ENCODE results near the gene PRDM11.

PRDM11 gene

DNA sequence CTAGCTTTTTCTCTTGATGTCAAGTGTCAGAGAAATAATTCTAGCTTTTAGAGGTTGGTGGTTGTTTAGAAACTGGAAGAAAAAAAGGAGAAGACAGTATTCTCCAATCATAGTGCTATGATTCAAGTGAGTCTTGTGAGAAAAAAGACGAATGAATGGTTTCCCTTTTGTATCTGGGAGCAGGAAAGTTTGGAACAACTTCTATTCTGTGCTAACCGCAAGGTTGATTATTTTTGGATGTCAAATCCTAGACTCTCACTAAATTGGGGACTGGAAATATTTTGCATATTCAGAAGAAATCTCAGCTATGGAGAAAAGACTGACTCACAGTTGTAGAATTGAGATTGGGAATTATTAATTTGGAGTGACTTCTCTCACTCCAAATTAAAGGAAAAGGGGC lies 70.5 kb downstream of the PRDM11 start:
- no peaks in the 10 kb centered on the region for H3K27me3 ChIP-seq (ENCODE audit: low read depth, low read length)
- no peak overlapping the region for H3K4me3 ChIP-seq (ENCODE audit: low read depth in 1 of 2, low read length in 2 of 2)
- H3K4me1 ChIP-seq (ENCODE audit: control insufficient read depth in 1 of 2, insufficient read depth in 2 of 2, low read length in 2 of 2) = peaks cover 4 to 10% of the 10 kb centered on the region in 2 donors
- H3K27ac ChIP-seq (ENCODE audit: low read length) = no peak overlapping the region
- no peaks in the 10 kb centered on the region for H3K9me3 ChIP-seq (ENCODE audit: control insufficient read depth in 1 of 2, low read length in 2 of 2)
- peaks cover 14 to 30% of the 10 kb centered on the region in 2 donors for H3K36me3 ChIP-seq (ENCODE audit: control insufficient read depth in 1 of 2, insufficient read depth in 2 of 2, low read length in 2 of 2)

DNA sequence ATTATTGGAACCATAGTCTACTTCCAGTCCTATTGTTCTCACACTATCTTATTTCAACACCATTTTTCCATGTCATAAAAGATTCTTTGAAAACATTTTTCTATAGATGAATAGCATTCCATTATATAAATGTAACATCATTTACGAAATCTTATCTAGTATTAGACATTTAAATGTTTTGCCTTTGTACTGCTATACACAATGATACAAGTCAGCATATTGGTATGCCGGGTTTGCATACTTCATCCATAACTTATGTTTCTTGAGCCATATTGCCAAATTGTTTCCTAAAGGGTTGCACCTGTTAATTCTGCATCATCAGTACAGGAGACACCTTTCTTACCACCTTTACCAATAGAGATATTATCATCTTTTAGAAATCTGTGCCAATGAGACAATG lies 71.6 kb downstream of the PRDM11 start:
- peaks cover 14 to 26% of the 10 kb centered on the region in 2 donors for H3K36me3 ChIP-seq (ENCODE audit: control insufficient read depth in 1 of 2, insufficient read depth in 2 of 2, low read length in 2 of 2)
- H3K9me3 ChIP-seq (ENCODE audit: control insufficient read depth in 1 of 2, low read length in 2 of 2) = no peaks in the 10 kb centered on the region
- no peaks in the 10 kb centered on the region for H3K27me3 ChIP-seq (ENCODE audit: low read depth, low read length)
- H3K4me1 ChIP-seq (ENCODE audit: control insufficient read depth in 1 of 2, insufficient read depth in 2 of 2, low read length in 2 of 2) = peaks cover 4 to 8% of the 10 kb centered on the region in 2 donors
- no peak overlapping the region for H3K4me3 ChIP-seq (ENCODE audit: low read depth in 1 of 2, low read length in 2 of 2)
- no peak overlapping the region for H3K27ac ChIP-seq (ENCODE audit: low read length)

DNA sequence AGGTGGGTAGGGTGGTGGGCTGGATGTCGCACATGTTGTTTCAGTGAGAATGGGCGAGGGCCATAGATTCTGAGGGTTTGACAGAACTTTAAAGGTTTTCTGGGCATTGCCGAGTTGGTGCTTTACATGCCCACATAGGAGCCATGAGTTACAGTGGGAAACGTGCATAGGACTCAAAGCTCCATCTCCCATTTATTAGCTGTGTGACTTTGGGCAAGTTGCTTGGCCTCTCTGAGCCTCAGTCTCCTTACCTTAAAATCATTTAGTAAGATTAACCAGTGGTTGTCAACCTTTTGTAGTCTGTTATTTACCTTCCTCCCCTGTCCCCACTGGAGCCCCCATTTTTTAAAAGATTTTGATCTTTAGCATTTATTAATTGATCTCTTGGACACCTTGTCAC lies 72.3 kb downstream of the PRDM11 start:
- H3K36me3 ChIP-seq (ENCODE audit: control insufficient read depth in 1 of 2, insufficient read depth in 2 of 2, low read length in 2 of 2) = peaks cover 14 to 20% of the 10 kb centered on the region in 2 donors
- peaks cover 4 to 8% of the 10 kb centered on the region in 2 donors for H3K4me1 ChIP-seq (ENCODE audit: control insufficient read depth in 1 of 2, insufficient read depth in 2 of 2, low read length in 2 of 2)
- no peak overlapping the region for H3K27ac ChIP-seq (ENCODE audit: low read length)
- no peaks in the 10 kb centered on the region for H3K9me3 ChIP-seq (ENCODE audit: control insufficient read depth in 1 of 2, low read length in 2 of 2)
- no peak overlapping the region for H3K4me3 ChIP-seq (ENCODE audit: low read depth in 1 of 2, low read length in 2 of 2)
- H3K27me3 ChIP-seq (ENCODE audit: low read depth, low read length) = no peaks in the 10 kb centered on the region

DNA sequence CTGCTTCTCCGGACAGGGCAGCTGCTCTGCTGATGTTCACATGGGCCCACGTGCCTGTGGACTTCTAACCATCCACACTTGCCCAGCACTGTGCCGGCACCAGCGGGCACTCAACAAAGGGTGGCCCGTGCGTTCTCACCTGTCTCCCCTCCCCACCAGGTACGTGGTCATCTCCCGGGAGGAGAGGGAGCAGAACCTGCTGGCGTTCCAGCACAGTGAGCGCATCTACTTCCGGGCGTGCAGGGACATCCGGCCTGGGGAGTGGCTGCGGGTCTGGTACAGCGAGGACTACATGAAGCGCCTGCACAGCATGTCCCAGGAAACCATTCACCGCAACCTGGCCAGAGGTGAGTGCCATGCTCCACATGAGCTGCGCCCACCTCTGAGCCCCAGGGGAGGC lies 73.0 kb downstream of the PRDM11 start:
- no peaks in the 10 kb centered on the region for H3K9me3 ChIP-seq (ENCODE audit: control insufficient read depth in 1 of 2, low read length in 2 of 2)
- H3K27me3 ChIP-seq (ENCODE audit: low read depth, low read length) = no peaks in the 10 kb centered on the region
- peaks cover 4 to 7% of the 10 kb centered on the region in 2 donors for H3K4me1 ChIP-seq (ENCODE audit: control insufficient read depth in 1 of 2, insufficient read depth in 2 of 2, low read length in 2 of 2)
- peaks cover 14 to 23% of the 10 kb centered on the region in 2 donors for H3K36me3 ChIP-seq (ENCODE audit: control insufficient read depth in 1 of 2, insufficient read depth in 2 of 2, low read length in 2 of 2)
- no peak overlapping the region for H3K27ac ChIP-seq (ENCODE audit: low read length)
- H3K4me3 ChIP-seq (ENCODE audit: low read depth in 1 of 2, low read length in 2 of 2) = no peak overlapping the region

DNA sequence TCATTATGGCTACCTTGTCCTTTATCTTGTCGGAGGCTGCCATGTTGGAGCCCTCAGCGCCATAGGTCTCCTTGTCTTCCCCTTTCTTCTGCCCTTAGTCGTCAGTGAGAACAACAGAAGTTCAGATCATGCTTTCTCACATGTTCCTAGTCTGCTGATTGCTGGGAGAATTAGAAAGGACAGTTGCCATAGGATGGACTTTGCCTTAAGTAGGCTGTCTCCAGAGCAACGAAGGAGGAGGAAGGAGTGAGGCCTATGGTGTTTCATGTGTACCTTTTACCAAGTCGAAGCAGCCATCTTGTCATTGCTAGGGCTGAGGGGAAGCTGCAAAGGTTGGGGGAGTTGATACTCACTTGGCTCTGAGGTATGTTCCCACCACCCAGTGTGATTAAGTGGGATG lies 77.1 kb downstream of the PRDM11 start:
- Histone ChIP-seq H3K4me1 (ENCODE audit: control insufficient read depth in 1 of 2, insufficient read depth in 2 of 2, low read length in 2 of 2) (no peaks in the 10 kb centered on the region), H3K4me3 (ENCODE audit: low read depth in 1 of 2, low read length in 2 of 2) (no peak overlapping the region), H3K36me3 (ENCODE audit: control insufficient read depth in 1 of 2, insufficient read depth in 2 of 2, low read length in 2 of 2) (peaks cover 25 to 58% of the 10 kb centered on the region in 2 donors), H3K27ac (ENCODE audit: low read length) (no peak overlapping the region), H3K27me3 (ENCODE audit: low read depth, low read length) (no peaks in the 10 kb centered on the region), H3K9me3 (ENCODE audit: control insufficient read depth in 1 of 2, low read length in 2 of 2) (no peaks in the 10 kb centered on the region)

DNA sequence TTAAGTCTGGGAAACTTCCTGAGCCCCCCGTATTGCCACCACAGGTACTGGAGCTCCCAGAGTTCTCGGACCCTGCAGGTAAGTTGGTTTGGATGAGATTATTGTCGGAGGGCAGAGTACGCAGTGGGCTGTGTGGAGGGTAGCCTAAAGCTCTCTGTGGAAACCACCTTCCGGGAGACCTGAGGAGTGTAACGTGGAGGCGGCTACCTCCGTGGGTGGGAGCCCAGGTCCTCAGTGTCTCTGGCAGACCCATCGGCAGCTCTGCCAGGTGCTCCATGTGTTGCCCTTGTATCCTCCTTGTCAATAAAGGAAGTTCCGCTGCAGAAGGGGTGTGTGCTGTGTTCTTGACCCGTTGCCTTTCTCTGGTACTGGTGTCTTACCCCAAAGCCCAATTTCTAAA lies 78.3 kb downstream of the PRDM11 start:
- no peak overlapping the region for H3K4me3 ChIP-seq (ENCODE audit: low read depth in 1 of 2, low read length in 2 of 2)
- no peak overlapping the region for H3K27ac ChIP-seq (ENCODE audit: low read length)
- peaks cover 25 to 52% of the 10 kb centered on the region in 2 donors for H3K36me3 ChIP-seq (ENCODE audit: control insufficient read depth in 1 of 2, insufficient read depth in 2 of 2, low read length in 2 of 2)
- H3K27me3 ChIP-seq (ENCODE audit: low read depth, low read length) = no peaks in the 10 kb centered on the region
- H3K9me3 ChIP-seq (ENCODE audit: control insufficient read depth in 1 of 2, low read length in 2 of 2) = no peaks in the 10 kb centered on the region
- H3K4me1 ChIP-seq (ENCODE audit: control insufficient read depth in 1 of 2, insufficient read depth in 2 of 2, low read length in 2 of 2) = no peaks in the 10 kb centered on the region

DNA sequence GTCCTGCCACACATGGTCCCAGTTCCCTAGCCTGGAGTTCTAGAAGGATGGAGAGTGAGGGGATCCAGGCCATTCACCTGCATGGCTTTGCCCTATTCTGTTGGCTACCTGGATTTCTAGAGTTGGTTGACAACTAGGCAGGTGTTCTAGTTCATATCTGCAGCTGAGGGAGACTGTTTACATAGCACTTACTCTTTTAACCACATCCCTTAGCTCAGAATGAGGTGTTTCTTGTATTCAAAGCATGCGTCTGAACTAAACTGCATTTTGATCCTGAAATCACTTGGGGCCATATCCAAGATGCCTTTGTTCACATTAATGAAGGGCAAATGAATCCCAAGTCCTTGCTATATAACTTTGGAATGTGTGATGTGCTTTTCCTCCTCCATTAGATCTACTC lies 78.8 kb downstream of the PRDM11 start:
- Histone ChIP-seq H3K36me3 (ENCODE audit: control insufficient read depth in 1 of 2, insufficient read depth in 2 of 2, low read length in 2 of 2) (peaks cover 22 to 47% of the 10 kb centered on the region in 2 donors), H3K9me3 (ENCODE audit: control insufficient read depth in 1 of 2, low read length in 2 of 2) (no peaks in the 10 kb centered on the region), H3K4me1 (ENCODE audit: control insufficient read depth in 1 of 2, insufficient read depth in 2 of 2, low read length in 2 of 2) (no peaks in the 10 kb centered on the region)

DNA sequence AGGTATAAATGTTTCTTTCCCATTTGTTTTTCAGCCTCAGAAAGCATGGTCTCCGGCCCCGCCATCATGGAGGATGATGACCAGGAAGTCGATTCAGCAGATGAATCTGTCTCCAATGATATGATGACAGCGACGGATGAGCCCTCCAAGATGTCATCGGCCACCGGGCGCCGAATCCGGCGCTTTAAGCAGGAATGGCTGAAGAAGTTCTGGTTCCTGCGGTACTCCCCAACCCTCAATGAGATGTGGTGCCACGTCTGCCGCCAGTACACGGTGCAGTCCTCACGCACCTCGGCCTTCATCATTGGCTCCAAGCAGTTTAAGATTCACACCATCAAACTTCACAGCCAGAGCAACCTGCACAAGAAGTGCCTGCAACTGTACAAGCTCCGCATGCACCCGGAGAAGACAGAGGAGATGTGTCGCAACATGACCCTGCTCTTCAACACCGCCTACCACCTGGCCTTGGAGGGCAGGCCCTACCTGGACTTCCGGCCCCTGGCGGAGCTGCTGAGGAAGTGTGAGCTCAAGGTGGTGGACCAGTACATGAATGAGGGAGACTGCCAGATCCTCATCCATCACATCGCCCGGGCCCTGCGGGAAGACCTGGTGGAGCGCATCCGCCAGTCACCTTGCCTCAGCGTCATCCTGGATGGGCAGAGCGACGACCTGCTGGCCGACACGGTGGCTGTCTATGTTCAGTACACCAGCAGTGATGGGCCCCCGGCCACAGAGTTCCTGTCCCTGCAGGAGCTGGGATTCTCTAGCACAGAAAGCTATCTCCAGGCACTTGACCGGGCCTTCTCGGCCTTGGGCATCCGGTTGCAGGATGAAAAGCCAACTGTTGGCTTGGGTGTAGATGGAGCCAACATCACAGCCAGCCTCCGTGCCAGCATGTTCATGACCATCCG lies 79.8 kb downstream of the PRDM11 start:
- peaks cover 16 to 43% of the 10 kb centered on the region in 2 donors for H3K36me3 ChIP-seq (ENCODE audit: control insufficient read depth in 1 of 2, insufficient read depth in 2 of 2, low read length in 2 of 2)
- H3K27ac ChIP-seq (ENCODE audit: low read length) = no peak overlapping the region
- H3K4me3 ChIP-seq (ENCODE audit: low read depth in 1 of 2, low read length in 2 of 2) = no peak overlapping the region
- no peaks in the 10 kb centered on the region for H3K9me3 ChIP-seq (ENCODE audit: control insufficient read depth in 1 of 2, low read length in 2 of 2)
- H3K27me3 ChIP-seq (ENCODE audit: low read depth, low read length) = no peaks in the 10 kb centered on the region
- H3K4me1 ChIP-seq (ENCODE audit: control insufficient read depth in 1 of 2, insufficient read depth in 2 of 2, low read length in 2 of 2) = no peaks in the 10 kb centered on the region

More for the DNA sequence above, 78.8 kb downstream of the PRDM11 start:
- no peaks in the 10 kb centered on the region for H3K27me3 ChIP-seq (ENCODE audit: low read depth, low read length)
- no peak overlapping the region for H3K27ac ChIP-seq (ENCODE audit: low read length)
- no peak overlapping the region for H3K4me3 ChIP-seq (ENCODE audit: low read depth in 1 of 2, low read length in 2 of 2)

DNA sequence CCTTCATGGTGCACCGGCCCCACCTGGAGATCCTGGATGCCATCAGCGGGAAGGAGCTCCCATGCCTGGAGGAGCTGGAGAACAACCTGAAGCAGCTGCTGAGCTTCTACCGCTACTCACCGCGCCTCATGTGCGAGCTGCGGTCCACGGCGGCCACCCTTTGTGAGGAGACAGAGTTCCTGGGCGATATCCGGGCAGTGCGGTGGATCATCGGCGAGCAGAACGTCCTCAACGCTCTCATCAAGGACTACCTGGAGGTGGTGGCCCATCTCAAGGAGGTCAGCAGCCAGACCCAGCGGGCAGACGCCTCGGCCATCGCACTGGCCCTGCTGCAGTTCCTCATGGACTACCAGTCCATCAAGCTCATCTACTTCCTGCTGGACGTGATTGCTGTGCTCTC lies 80.5 kb downstream of the PRDM11 start:
- no peak overlapping the region for H3K27ac ChIP-seq (ENCODE audit: low read length)
- no peaks in the 10 kb centered on the region for H3K27me3 ChIP-seq (ENCODE audit: low read depth, low read length)
- H3K4me3 ChIP-seq (ENCODE audit: low read depth in 1 of 2, low read length in 2 of 2) = no peak overlapping the region
- H3K4me1 ChIP-seq (ENCODE audit: control insufficient read depth in 1 of 2, insufficient read depth in 2 of 2, low read length in 2 of 2) = no peaks in the 10 kb centered on the region
- H3K9me3 ChIP-seq (ENCODE audit: control insufficient read depth in 1 of 2, low read length in 2 of 2) = no peaks in the 10 kb centered on the region
- H3K36me3 ChIP-seq (ENCODE audit: control insufficient read depth in 1 of 2, insufficient read depth in 2 of 2, low read length in 2 of 2) = peaks cover 11 to 43% of the 10 kb centered on the region in 2 donors

DNA sequence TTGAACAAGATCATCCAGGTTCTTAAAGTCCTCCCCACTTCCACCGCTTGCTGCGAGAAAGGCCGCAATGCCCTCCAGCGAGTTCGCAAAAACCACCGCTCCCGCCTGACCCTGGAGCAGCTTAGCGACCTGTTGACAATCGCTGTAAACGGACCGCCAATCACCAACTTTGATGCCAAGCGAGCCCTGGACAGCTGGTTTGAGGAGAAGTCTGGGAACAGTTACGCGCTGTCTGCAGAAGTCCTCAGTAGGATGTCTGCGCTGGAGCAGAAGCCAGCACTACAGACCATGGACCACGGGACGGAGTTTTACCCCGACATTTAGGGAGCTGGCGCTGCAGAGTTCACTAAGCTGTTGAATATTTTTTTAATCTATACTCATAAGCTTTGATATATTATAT lies 81.4 kb downstream of the PRDM11 start:
- Histone ChIP-seq H3K9me3 (ENCODE audit: control insufficient read depth in 1 of 2, low read length in 2 of 2) (no peaks in the 10 kb centered on the region), H3K4me1 (ENCODE audit: control insufficient read depth in 1 of 2, insufficient read depth in 2 of 2, low read length in 2 of 2) (no peaks in the 10 kb centered on the region), H3K27me3 (ENCODE audit: low read depth, low read length) (no peaks in the 10 kb centered on the region), H3K36me3 (ENCODE audit: control insufficient read depth in 1 of 2, insufficient read depth in 2 of 2, low read length in 2 of 2) (peaks cover 11 to 38% of the 10 kb centered on the region in 2 donors), H3K4me3 (ENCODE audit: low read depth in 1 of 2, low read length in 2 of 2) (no peak overlapping the region), H3K27ac (ENCODE audit: low read length) (no peak overlapping the region)

DNA sequence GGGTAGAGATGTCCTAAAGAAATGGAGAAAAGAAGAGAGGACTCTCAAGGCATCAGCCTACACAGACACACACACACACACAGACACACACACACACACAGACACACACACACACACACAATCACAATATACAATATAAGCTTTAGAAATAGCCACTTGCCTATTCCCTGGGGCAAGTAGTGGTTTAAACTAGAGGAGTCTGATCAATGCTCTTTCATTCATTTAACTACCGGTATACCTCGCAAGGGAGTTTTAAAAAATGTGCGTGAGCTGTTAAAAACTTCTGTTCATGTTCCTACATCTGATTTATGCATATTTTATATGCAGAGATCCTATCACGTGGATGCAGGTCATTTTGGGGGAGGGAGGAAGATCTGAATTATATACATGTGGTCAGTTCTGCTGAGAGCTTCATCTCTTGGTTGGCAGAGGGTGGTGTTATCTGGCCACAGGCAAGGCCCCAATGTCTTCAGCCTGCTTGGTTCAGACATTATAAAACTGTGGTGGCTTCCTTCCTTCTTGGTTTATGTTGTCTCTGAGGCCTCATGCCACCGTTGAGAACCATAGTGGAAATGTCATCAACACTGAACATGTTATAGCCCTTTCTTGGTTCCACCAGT lies 83.1 kb downstream of the PRDM11 start:
- Histone ChIP-seq H3K4me1 (ENCODE audit: control insufficient read depth in 1 of 2, insufficient read depth in 2 of 2, low read length in 2 of 2) (no peaks in the 10 kb centered on the region), H3K36me3 (ENCODE audit: control insufficient read depth in 1 of 2, insufficient read depth in 2 of 2, low read length in 2 of 2) (peaks cover 11 to 34% of the 10 kb centered on the region in 2 donors), H3K27ac (ENCODE audit: low read length) (no peak overlapping the region), H3K27me3 (ENCODE audit: low read depth, low read length) (no peaks in the 10 kb centered on the region), H3K4me3 (ENCODE audit: low read depth in 1 of 2, low read length in 2 of 2) (no peak overlapping the region), H3K9me3 (ENCODE audit: control insufficient read depth in 1 of 2, low read length in 2 of 2) (no peaks in the 10 kb centered on the region)

Measured in muscle layer of duodenum (tissue), 2 donors.